HG02870 (cell line): ENCODE results near the gene TCF20.
A peak's percentile ranks its signal among the peaks of the same experiment; 100 is the strongest.

Source experiments
- ATAC-seq: cut with Tn5 transposase; IDR thresholded peaks from one replicate; pipeline ENCODE4 v1.9.1; 2021; ENCODE audit warnings: mild to moderate bottlenecking, moderate library complexity; ENCODE audit not compliant: unreplicated experiment

The TCF20 gene

DNA sequence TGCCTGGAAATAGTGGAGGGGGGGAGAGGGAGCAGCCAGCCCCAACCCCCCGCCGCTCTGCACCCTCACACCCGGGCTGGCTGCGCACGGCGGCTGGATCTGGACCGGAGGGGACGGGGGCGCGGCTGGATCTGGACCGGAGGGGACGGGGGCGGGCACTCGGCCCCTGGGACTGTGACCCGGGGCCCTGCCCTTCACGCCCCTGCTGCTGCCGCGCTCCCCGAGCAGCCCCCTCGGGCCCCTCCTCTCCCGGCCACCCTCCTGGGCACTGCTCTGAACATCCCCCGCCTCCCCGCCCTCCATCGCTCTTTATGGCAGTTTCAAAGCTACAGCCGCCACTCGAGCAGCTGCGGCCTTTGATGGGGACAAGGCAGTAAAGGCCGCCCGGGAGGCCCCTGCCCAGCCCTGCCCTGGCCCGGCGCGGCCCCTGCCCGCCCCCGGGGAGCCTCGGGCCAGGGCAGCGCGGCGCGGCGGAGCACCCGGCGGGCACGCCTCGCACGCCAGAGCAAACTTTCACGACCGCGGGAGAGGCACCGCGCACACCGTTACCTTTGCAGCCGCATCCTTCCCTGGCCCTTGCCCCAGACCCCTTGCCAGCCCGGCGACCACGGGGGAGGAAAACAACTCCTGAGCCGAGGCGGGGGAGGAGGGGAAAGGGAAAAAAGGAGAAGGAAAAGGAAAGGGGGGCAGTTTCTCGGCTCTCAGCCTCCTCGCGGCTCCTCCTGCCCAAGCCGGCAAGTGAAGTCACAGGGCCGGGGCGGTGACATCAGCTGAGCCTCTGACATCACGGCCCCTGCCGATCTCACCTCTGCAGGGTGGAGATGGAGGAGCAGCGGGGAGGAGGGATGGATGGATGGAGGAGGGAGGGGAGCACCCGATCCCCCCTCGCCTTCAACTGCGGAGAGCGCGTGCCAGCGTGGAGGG, 13.1 kb upstream of the TCF20 start:
- no peak for ATAC-seq

DNA sequence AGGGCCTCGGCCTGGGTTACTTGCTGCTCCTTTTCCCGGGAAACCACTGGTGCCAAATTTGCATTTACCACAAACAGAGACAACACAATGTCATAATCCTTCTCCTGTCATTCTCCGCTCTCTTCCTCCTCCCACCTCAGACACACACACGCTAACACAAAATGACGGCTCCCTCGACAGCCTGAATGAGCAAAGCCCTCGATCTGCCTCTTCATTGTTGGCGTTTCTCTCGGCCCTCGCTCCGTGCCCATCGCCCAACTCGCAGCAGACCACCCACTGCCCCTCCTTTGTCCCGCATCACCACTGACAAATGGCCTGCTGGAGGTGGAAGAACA, 12.5 kb upstream of the TCF20 start:
- ATAC-seq = no peak

DNA sequence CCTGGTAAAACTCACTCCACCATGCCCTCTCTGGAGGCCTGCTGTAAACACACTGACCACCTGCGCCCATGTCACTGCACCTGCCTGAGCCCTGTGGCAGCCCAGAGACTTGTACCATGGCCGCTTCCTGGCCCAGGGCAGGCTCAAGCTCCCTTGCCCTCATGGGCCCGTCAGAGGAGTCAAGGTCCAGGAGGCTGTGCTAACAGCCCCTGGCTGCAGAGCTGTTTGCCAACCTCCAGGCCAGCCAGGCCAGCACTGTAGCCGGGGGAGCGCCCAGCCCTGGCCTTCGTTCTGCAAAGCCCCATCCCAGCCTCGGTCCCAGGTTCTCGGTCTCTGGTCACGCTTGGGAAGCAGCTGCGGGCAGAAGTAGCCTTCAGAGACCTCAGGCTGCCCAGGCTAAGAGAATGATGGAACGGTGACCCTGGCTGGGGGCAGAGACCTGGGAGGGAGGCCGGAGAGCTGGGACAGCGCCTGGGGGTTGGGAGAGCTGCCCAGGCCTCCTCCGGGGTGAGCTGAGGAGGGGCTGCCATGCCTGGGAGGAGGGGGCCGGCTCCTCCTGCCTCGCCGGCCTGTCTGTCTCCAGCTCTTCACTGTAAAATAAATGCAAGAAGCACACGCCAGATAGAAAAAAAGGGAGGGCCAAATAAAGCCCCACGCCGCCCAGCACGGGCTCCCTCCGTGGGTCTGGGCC, 11.9 kb upstream of the TCF20 start:
- ATAC-seq = no peak

DNA sequence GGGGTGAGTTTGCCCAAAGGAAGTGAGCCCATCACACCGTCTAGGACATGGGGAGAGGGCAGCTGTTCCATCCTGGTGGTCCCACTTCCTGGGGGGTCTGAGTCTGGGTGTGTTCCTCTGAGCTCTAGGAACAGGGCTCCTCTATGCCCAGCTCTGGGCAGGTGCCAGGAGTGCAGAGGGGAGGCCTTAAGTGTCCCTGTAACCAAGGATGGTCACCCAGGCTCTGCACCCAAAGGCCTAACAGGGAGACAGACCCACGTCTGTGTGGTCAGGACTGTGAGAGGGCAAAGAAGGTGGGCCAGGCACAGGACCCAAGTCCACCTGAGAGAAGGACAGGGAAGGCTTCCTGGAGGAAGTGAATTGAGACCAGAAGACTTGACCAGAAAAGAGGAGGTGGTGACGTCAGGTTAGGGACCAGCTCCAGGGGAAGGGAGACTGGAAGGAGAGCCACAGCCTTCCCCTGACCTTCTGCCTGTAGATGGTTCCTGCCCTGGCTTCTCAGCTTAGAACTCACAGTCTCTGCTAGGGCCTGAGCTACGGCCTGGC, 11.3 kb upstream of the TCF20 start:
- ATAC-seq = no peak

DNA sequence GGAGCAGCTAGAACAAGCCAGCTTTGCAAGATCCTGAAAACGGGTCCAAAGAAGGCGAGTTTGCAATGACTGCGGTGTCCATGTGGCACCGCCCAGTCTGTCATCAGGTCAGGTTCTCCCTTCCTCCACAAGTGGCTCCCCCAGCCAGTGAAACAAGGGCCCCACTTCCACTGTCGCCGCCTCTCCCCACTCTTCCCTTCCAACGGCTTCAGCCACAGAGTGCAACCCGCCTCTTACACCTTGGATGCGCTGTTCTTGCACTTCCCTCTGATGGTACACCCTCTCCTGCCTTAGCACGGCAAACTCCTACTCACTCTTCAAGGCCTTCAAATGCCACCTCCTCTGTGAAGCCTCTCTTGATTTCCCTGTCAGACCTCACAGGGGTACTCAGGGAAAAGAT, 10.8 kb upstream of the TCF20 start:
- no peak for ATAC-seq

DNA sequence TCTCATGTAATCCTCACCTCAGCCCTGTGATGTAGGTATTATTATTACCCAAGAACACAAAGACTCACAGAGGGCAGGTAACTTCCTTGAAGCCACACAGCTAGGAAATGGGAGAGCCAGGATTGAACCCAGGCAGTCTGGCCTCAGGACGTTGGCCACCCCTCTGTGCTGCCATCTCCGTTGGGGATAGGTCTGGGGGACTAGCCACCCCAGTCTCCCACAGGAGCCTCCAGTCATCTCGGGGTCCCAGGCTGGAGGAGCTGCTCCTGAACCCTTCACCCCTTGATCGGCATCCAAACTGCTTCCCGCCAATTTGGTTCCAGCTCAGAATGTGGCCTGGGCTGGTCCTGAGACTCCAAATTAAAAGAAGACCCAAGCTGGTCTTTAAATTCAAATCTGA, 10.4 kb upstream of the TCF20 start:
- no peak for ATAC-seq

DNA sequence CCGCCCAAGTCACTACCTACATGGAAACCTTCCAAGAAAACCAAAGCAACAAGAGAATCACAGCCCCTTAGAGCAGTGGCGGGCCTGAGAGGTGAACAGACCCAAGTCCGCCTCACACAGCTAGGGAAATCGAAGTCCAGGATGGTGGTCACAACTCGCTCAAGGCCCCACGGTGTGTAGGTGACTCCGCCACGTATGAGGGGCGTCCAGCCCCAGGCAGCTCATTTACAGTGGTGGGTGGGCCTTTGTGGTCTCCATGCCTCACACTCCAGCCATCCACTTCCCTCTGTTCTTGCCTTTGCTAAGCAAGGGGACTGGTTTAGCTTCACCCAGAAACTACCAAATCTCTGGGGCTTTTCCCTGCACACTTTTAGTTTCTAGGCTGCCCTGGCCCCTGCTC, 9.7 kb upstream of the TCF20 start:
- ATAC-seq = no peak

DNA sequence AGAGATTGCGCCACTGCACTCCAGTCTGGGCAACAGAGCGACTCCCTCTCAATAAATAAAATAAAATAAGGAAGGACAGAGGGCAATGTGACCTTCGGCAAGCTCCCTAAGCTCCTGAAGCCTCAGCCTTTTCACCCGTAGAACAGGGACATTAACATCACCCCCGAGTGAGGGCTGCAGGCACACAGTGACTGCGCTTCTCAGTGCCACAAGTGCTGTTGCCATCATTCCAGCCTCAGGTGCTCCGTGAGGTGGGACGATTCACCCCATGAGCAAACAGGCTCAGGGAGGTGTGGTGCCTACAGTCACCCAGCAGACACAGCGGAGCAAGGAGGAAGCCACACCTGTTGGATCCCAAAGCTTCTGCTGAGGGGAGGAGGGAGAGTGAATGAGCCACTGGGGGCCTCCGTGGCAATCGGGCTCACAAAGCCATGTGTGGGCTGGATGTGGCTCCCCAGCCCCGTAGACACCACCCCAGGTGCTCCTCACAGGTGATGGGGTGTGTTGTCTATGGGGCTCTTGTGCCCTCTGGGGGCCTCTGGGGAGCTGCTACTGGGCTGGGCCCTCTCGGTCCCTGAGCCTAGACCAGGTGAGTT, 9.1 kb upstream of the TCF20 start:
- no peak for ATAC-seq

DNA sequence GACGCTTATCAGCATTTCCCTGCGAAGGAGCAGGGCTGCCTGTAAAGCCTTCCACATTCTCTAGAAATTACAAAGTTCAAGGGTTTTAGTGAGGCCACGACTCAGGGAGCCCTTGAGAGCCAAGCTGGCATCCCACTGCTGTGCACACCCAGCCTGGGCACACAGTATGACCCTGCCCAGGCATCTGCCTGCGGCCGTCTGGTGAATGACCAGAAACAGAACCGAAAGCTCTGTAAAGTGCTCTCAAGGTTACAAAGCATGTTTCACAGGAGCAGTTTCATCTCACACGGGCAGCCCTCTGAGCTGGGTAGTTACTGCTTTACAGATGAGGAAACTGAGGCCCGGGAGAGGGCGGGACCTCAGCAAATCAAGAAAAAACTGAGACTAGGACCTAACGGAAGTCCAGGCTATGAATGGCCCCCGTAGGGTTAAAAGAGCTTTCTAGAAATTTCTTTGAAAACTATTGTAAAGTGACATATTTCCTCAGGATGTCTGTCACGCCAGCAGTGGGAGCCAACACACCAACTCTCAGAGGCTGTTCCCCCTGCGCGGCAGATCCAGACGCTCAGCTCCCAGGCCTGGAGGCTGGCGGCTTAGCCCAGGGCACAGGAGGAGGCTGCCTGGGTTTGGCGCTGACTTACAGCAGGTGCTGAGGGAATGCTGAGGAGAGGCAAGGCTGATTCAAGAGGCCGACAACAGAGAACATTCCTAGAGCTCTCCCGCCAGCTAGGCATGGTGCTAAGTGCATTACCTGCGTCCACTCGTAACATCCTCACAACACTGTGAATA, 7.7 kb upstream of the TCF20 start:
- ATAC-seq = no peak

DNA sequence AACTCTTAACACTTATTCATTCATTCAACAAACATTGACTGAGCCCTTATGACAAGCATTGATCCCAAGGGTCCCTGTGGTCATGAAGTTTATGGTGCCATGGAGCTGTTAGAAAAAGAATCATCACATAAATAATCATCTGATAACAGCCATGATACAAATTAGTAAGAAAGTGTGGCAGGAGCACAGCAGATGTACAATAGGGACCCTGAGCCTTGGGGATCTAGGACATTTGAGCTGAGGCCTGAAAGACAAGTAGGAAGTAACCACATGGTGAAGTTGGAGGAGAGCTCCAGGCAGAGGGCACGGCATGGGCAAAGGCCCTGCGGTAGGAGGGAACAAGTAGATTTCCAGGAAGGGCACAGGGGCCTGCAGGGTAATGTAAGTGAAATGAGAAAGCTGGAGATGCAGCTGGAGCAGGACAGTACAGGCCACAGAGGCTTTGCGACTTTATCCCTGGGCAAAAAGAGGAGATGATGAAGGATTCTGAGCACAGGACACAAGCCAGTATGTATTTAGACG, 6.8 kb upstream of the TCF20 start:
- no peak for ATAC-seq

DNA sequence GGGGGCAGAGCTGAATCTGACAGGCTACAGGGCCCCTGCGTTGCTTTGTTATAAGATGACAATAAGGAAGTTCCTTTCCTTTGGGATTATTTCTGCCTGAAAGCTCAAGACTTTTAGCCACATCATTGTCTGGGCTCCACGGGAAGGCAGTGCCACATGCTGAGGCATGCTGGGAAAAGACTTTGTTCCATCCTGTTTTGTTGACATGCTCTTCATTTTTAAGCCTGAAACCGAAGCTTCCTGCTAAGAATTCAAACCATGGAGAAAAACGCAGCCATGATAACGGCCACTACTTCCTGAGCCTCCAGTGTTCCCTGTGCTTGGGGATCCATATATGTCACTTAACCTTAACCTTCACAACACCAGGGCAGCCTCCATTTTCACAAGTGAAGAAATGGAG, 5.5 kb upstream of the TCF20 start:
- no peak for ATAC-seq

DNA sequence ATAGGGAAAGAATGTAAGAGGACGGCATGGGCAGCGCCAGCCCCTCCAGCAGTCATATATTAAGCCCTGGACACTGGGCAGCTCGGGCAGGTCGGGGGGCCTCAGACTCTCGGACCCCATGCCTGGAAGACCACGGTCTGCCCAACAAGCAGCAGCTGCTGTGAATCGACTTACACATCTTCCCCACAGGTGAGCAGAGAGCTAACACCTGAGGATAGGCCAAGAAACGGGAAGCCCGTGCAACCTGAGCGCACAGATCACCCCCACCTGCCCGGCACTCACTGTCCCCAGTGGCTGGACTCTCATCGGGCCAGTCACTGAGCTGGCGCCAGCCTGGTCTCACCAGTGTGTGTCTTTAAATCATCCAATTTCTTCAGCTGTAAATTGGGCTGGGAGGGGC, 4.7 kb upstream of the TCF20 start:
- no peak for ATAC-seq

DNA sequence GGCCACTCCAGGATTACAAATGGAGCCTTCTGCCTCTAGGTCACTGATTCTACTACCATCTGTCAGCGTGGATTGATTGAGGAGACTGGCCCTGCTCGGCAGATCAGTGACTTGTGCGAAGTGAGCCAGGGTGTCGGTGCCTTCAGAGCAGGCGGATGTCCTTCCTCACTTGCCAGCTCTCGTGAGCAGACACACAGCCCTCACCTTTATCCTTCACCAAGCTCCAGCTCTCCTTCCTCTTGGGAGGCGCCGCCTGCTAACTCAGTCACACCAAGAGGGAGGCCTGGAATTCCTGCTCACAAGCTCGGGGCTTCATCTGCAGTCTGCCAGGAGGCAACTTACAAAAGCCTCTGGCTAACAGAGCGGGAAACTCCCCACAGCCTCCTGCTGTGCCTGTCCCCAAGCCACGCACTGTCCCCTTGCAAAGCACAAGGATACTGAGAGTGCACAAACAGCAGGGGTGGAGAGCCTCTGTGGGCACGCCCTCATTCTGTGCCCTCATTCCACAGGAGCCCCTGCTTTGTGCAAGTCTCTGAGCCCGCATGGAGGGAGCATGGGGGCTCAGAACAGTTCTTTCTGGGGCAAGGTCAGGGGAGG, 3.5 kb upstream of the TCF20 start:
- ATAC-seq = no peak

DNA sequence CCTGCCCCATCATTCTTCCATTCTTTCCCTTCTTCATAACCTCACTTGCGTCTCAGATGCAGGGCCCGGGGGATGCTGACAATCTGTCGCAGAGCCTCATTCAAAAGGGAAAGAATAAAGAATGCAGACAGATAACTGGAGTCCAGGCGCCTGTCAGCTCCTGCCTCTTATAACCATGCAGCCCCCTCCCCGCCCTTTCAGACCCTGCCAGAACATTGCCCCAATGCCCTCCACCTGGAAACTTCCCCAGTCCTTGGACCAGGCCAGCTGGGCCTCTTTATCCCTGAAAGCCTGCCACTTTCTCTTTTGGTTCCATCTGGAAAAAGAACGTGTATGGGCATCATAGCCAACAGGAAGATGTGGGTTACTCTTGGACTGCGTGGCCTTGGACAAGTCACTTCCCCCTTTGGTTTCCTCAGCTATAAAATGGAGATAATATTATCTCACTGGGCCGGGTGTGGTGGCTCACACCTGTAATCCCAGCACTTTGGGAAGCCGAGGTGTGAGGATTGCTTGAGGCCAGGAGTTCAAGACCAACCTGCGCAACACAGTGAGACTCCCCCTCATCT, 2.1 kb upstream of the TCF20 start:
- ATAC-seq = no peak

DNA sequence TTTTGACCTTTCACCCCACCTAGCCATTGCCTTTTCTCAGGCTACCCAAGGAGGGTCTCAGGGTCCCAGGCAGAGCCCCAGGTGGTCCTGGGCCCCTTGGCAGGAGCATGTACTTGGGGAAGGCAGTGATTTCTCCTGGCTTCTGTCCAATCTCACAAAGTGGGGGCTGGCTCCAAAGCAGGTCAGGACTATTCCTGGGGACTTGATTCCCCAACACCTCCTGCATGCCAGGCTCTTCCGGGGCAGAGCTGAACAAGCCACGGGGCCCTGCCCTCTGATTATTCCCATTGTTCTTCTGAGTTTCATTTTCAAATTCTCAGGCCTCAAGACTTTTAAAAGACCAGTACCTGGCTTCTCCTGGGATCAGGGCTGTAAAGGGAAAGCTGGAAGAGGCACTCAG, 1.5 kb upstream of the TCF20 start:
- ATAC-seq = no peak

DNA sequence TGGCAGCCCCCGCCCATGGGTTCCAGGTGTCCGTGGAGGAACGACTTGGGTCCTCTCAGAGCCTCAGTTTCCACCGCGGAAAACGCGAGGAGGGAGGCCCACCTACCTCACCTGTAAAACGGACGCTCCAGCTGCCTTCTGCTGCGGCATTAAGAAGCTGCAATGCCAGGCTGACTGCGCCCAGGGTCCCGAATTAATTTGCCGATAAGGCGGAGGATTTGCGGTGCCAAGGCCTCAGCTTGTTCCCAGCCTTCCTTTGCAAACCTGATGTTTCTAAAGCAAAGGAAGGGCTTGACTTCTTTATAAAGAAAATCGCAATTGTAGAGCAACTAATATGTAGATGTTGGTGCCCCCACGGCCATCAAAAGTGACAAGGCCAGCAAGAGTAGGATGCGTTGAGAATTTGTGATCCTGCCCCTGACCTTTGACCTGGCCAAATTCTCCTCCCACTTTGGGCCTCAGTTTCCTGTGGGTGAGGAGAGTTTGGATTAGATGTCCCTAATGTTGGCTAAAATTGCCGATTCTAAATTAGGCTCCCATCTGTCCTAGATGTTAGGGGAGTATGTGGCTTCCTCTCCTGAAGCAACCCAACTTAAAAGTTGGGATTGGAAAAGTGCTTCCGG, 849 bp upstream of the TCF20 start:
- no peak for ATAC-seq

DNA sequence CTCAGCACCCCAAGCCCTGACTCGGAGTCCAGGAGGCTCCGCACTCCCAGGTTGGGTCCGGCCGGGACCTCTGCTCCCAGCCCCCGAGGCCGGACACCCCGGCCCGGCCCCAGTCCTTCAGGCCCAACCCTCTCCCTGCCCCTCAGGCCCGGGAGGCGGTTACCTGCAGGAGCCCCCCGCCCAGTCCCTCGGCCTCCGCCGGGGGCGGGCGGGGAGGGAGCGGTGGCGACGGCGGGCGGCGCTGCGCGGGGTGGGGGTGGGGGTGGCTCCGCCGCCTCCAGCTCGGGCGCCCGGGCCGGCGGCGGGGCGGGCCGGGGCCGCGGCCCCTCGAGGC, 310 bp downstream of the TCF20 start:
- peak; percentile 29 for ATAC-seq

DNA sequence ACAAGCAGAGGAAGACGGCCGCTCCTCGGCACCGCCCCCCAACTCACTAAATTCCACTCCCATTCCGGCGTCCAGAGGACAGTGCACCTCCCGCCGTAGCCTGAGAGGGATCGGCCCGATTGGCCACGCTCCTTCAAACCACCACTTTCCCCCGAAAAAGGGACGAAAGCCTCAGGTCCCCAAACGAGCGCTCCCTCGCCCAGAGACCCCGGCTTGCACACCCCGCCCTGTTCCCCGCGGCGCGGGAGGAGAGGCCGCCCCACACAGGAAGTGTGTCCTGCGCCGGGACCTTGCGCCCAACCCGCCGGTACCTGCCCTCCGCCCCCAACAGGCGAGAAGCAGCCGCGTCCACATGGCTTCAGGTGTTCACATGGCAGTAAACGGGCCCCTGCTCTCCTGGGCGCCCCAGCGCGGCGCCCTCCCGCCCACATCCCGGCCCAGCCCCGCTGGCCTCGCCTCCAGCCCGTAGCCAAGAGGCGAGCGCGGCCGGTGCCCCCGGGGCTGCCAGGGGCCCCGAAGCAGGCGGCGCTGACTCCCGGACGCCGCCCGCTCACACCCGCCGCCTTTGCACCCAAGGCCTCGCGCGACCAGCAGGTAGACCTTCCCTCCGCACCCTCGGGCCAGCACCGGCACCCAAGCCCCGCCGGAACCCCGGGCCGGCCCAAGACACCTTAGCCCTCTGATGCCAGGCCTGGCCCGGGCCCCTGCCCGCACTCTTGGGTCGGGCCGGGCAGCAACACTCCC, 849 bp downstream of the TCF20 start:
- peak; percentile 60 for ATAC-seq

DNA sequence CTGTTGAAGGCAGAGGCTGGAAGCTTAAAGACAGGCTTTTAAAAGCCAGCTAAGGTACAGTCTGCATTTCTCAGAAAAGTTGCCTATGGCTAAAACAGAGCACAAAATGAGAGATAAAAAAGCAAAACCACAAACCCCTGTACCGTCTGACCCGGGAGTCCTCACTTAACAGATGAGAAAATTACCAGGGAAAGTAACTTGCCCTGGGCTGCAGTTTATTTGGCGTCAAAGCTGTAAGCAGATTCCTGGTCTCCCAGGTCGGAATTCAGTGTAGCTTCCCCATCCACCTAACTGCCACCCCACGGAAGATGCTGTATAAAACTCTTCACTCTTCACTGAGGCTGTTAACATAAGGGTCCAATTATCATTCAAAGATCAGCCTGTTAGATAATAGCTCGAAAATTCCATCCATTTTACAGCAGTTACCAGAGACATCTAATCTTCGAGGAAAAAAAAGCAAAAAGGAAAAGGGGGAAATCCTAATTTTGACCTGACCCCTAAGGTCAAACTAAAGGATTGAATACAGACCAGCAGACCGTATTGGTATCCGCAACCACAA, 1.5 kb downstream of the TCF20 start:
- ATAC-seq = no peak
